Panc1 (cell line): ENCODE data around the gene NEK1. TPM values are rescaled to one million over a fixed set of nuclear protein-coding genes. Genes with fewer than 3 reads are reported as not detected.
A peak's percentile ranks its signal among the peaks of the same experiment; 100 is the strongest.

Source experiments
- ATAC-seq: fragments of 200-7000 bp; cut with Tn5 transposase; 2 replicates; pipeline ENCODE4 v1.9.1; 2020; ENCODE audit warnings: mild to moderate bottlenecking, moderate library complexity
- BruUV-seq: library from RNA; stranded (reverse); fragments of 400-500 nt; replicated peaks from 2 replicates; lab custom pipeline; 2021; lab: Mats Ljungman, UMichigan
- CTCF ChIA-PET: fragments of 300-600 bp; sonication (Branson Sonifier 250); formaldehyde crosslinking; loops from one replicate; lab custom pipeline; 2022; ENCODE audit warnings: antibody characterized with exemption; lab: Charles Lee
- POLR2A ChIA-PET: fragments of 300-600 bp; sonication (Branson Sonifier 250); formaldehyde crosslinking; loops from one replicate; lab custom pipeline; 2022; ENCODE audit warnings: antibody characterized with exemption; lab: Charles Lee
- DNase-seq: peaks from one replicate; pipeline ENCODE4 v3.0.0-alpha.2; 2010; ENCODE audit warnings: low read depth, low spot score
- H3K27ac ChIP-seq: 2 replicates; pipeline ENCODE4 v1.5.1; 2011; ENCODE audit warnings: mild to moderate bottlenecking, low read length, inconsistent platforms
- H3K27me3 ChIP-seq: fragments of 200-500 bp; sonication (Bioruptor generic); 2 replicates; pipeline ENCODE4 v1.6.0; 2014; ENCODE audit warnings: low read length, inconsistent platforms; ENCODE audit not compliant: control insufficient read depth, insufficient read depth
- H3K36me3 ChIP-seq: fragments of 200-500 bp; sonication (Bioruptor generic); 2 replicates; pipeline ENCODE4 v1.5.1; 2014; ENCODE audit warnings: inconsistent platforms, mild to moderate bottlenecking, low read length, moderate library complexity; ENCODE audit not compliant: control insufficient read depth, insufficient read depth
- H3K4me1 ChIP-seq: 2 replicates; pipeline ENCODE4 v1.5.1; 2011; ENCODE audit warnings: inconsistent platforms, mild to moderate bottlenecking, low read length, moderate library complexity; ENCODE audit not compliant: control insufficient read depth, insufficient read depth
- H3K4me3 ChIP-seq, 2 experiments: 2 replicates each; pipeline ENCODE4 v1.5.1; 2011 to 2012; ENCODE audit warnings: low read depth in 2 of 2, low read length in 2 of 2, mild to moderate bottlenecking in 2 of 2, inconsistent platforms in 1 of 2, moderate library complexity in 1 of 2
- H3K9me3 ChIP-seq: fragments of 200-500 bp; sonication (Bioruptor generic); 2 replicates; pipeline ENCODE4 v1.5.1; 2014; ENCODE audit warnings: low read depth, mild to moderate bottlenecking, inconsistent platforms, low read length, moderate library complexity; ENCODE audit not compliant: control insufficient read depth, insufficient read depth
- CTCF ChIP-seq: fragments of 450-650 bp; IDR thresholded peaks from 2 replicates; pipeline ENCODE4 v1.5.1; 2017; ENCODE audit warnings: mild to moderate bottlenecking
- POLR2AphosphoS5 ChIP-seq: IDR thresholded peaks from 2 replicates; pipeline ENCODE4 v1.6.1; 2012; ENCODE audit warnings: mild to moderate bottlenecking, low read depth, low read length, moderate library complexity
- SIN3A ChIP-seq: IDR thresholded peaks from 2 replicates; pipeline ENCODE4 v1.6.1; 2012; ENCODE audit warnings: low read depth, mild to moderate bottlenecking, low read length, moderate library complexity, borderline replicate concordance; ENCODE audit not compliant: insufficient read depth
- TCF7L2 ChIP-seq: IDR thresholded peaks from 2 replicates; pipeline ENCODE4 v1.6.1; 2011; ENCODE audit warnings: mild to moderate bottlenecking, low read depth, low read length, inconsistent platforms
- in situ Hi-C: cut with HindIII; loops from 2 replicates; pipeline ENCODE4 v1.10.0; 2016; ENCODE audit warnings: low sequenced_read_pairs, low pct_unique_long_range_greater_than_20kb
- intact Hi-C: fragments of 100-400 bp; cut with micrococcal nuclease; formaldehyde crosslinking; loops from one replicate; pipeline ENCODE4 v1.10.0; 2022; ENCODE audit not compliant: unreplicated experiment
- total RNA-seq: library from RNA; stranded (reverse); gene quantifications from one replicate; pipeline ENCODE4 v1.2.1, GENCODE V29; 2021; ENCODE audit not compliant: unreplicated experiment
- TF ChIP-seq, protein P1 (sequence below), 2 experiments: IDR thresholded peaks; 2 replicates each; pipeline ENCODE4 v1.6.1; 2011 to 2012; ENCODE audit warnings: low read depth in 2 of 2, control low read depth in 1 of 2, low read length in 1 of 2, mild to moderate bottlenecking in 1 of 2, moderate library complexity in 1 of 2; ENCODE audit not compliant: insufficient read depth in 1 of 2

Gene NEK1
- total RNA-seq, 1 experiment from 2014 or later, result 9.2 TPM

DNA sequence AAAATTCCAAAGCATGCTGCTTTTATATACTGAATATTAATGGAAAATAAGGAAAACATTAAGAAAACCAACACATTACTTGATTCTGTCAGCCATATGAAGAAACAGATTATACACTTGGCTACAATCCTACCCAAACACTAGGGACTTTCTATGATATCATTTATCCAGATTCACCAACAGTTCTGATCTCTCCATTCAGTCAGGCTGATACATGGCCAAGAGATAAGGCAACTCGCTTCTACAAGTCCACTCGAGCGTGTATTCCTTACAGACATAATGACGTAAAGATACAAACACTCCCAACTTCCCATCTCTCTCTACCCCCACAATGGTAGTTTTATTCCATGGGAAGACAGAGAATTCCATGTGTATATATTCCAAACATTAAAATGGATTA lies 44.5 kb downstream of the NEK1 start:
- no TSS peak for BruUV-seq
- CTCF ChIA-PET, result no interaction called here
- TF ChIP-seq SIN3A, result no peak
- TF ChIP-seq TCF7L2, result no peak
- TF ChIP-seq POLR2AphosphoS5, result no peak
- Histone ChIP-seq H3K36me3 (no peaks in the 10 kb centered on the region), H3K9me3 (no peaks in the 10 kb centered on the region), H3K27me3 (no peaks in the 10 kb centered on the region), H3K4me1 (no peaks in the 10 kb centered on the region), H3K27ac (no peak overlapping the region), H3K4me3 (no peak overlapping the region)
- in situ Hi-C loops (no loop called here), intact Hi-C loops (loop anchor here (2.0 kb wide), 1 partner anchor 645 kb away; no protein-coding TSS in a partner anchor)
- ATAC-seq, result no peak
- DNase-seq, result no peak
- POLR2A ChIA-PET, result no interaction called here

DNA sequence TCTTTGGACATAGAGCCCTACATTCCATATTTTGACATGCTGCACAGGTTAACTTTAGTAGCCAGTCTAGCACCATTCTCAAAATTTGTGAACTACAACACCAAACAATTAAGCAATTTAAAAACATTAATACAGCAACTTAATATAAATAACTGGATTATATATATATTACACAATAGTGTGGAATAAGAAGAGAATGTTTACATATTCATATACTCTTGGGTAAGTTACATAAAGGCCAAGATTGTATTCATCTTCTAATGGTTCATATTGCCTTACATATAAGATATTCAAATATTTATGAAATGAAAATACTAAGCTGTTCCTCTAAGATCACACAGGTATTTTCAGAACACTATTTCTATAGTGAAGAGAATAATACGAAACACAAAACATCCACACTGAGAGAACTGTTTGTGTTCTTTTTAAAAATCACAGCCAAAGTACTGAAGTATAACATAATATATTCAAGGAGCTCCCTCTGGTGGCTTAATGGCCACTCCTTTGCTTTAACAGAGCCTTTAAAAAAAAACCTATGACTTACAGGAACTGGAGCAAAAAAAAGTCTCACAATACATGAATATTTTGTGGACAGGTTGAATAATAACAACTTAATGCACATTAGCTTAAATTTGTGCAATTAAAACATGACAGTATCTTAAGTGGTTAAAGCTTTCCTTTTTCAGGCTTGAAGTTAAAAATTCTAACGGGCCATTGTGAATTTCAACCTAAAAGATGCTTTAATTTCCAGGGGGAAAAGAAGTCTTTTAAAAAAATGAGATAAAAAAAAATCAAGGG lies 46.2 kb downstream of the NEK1 start:
- no peak overlapping the region for H3K27ac ChIP-seq
- in situ Hi-C loops, result no loop called here
- no peak overlapping the region for H3K4me3 ChIP-seq
- intact Hi-C loops, result loop anchor here (2.0 kb wide), 1 partner anchor 643 kb away; no protein-coding TSS in a partner anchor
- no peaks in the 10 kb centered on the region for H3K36me3 ChIP-seq
- POLR2A ChIA-PET, result no interaction called here
- no peaks in the 10 kb centered on the region for H3K9me3 ChIP-seq
- ATAC-seq (no peak), DNase-seq (no peak)
- CTCF ChIA-PET, result interaction anchor here (0.7 to 0.9 kb wide), 2 partner anchors 76 to 642 kb away, joined by 3 to 5 read pairs; no protein-coding TSS in a partner anchor
- no peaks in the 10 kb centered on the region for H3K4me1 ChIP-seq
- TF ChIP-seq CTCF, result peak; percentile 69; the same call in 1 of the 2 replicates
- TF ChIP-seq, protein P1, sequence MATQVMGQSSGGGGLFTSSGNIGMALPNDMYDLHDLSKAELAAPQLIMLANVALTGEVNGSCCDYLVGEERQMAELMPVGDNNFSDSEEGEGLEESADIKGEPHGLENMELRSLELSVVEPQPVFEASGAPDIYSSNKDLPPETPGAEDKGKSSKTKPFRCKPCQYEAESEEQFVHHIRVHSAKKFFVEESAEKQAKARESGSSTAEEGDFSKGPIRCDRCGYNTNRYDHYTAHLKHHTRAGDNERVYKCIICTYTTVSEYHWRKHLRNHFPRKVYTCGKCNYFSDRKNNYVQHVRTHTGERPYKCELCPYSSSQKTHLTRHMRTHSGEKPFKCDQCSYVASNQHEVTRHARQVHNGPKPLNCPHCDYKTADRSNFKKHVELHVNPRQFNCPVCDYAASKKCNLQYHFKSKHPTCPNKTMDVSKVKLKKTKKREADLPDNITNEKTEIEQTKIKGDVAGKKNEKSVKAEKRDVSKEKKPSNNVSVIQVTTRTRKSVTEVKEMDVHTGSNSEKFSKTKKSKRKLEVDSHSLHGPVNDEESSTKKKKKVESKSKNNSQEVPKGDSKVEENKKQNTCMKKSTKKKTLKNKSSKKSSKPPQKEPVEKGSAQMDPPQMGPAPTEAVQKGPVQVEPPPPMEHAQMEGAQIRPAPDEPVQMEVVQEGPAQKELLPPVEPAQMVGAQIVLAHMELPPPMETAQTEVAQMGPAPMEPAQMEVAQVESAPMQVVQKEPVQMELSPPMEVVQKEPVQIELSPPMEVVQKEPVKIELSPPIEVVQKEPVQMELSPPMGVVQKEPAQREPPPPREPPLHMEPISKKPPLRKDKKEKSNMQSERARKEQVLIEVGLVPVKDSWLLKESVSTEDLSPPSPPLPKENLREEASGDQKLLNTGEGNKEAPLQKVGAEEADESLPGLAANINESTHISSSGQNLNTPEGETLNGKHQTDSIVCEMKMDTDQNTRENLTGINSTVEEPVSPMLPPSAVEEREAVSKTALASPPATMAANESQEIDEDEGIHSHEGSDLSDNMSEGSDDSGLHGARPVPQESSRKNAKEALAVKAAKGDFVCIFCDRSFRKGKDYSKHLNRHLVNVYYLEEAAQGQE (IDR thresholded peaks at IDR 0.05; ENCODE audit: insufficient read depth in 1 of 2, low read depth in 2 of 2, low read length in 1 of 2), result no peak
- no peaks in the 10 kb centered on the region for H3K27me3 ChIP-seq
- no TSS peak for BruUV-seq

GRCh38 chr4:169565606-169566005 lies 46.8 kb downstream of the NEK1 start:
- H3K36me3 ChIP-seq, result no peaks in the 10 kb centered on the region
- no peaks in the 10 kb centered on the region for H3K9me3 ChIP-seq
- TF ChIP-seq POLR2AphosphoS5, result no peak
- TF ChIP-seq, protein P1 (IDR thresholded peaks at IDR 0.05; ENCODE audit: insufficient read depth in 1 of 2, low read depth in 2 of 2, low read length in 1 of 2), result no peak
- TF ChIP-seq TCF7L2, result no peak
- TF ChIP-seq CTCF, result no peak
- TF ChIP-seq SIN3A, result no peak
- in situ Hi-C loops (no loop called here), intact Hi-C loops (loop anchor here (2.0 kb wide), 1 partner anchor 643 kb away; no protein-coding TSS in a partner anchor)
- ChIA-PET CTCF (interaction anchor here (0.7 kb wide), 1 partner anchor 75 kb away, joined by 5 read pairs; no protein-coding TSS in a partner anchor), POLR2A (no interaction called here)
- no peak for ATAC-seq
- no TSS peak for BruUV-seq
- H3K27ac ChIP-seq, result no peak overlapping the region
- no peaks in the 10 kb centered on the region for H3K27me3 ChIP-seq
- H3K4me3 ChIP-seq, result no peak overlapping the region
- no peaks in the 10 kb centered on the region for H3K4me1 ChIP-seq
- DNase-seq, result no peak
